GM10248 (cell line): ENCODE data around the gene CDH23.

Experiments
- CTCF ChIA-PET: fragments of 300-600 bp; sonication (Branson Sonifier 250); formaldehyde crosslinking; extraction: SDS; loops from one replicate; lab custom pipeline; 2021; ENCODE audit warnings: antibody characterized with exemption; lab: Yijun Ruan, JAX
- POLR2A ChIA-PET: fragments of 350-650 bp; sonication (Branson Sonifier 250); formaldehyde crosslinking; extraction: SDS; loops from one replicate; lab custom pipeline; 2020; ENCODE audit warnings: antibody characterized with exemption; lab: Yijun Ruan, JAX
- DNase-seq: peaks from one replicate; pipeline ENCODE4 v3.0.0; 2012; ENCODE audit errors: extremely low spot score
- CTCF ChIP-seq: IDR thresholded peaks from 2 replicates; pipeline ENCODE4 v1.5.1; 2012; ENCODE audit warnings: mild to moderate bottlenecking, low read depth; ENCODE audit errors: extremely low read depth, missing control alignments, control extremely low read depth

The CDH23 gene

GRCh38 chr10:71830726-71831125, 434.0 kb downstream of the CDH23 start:
- no peak for DNase-seq
- TF ChIP-seq CTCF: no peak
- ChIA-PET POLR2A (interaction anchor here (0.6 kb wide), 1 partner anchor 21 kb away, joined by 11 read pairs; no protein-coding TSS in a partner anchor), CTCF (interaction anchor here (1.2 to 11.2 kb wide), 4 partner anchors 12 to 67 kb away, joined by 3 to 90 read pairs (median 8); no protein-coding TSS in a partner anchor)

- POLR2A ChIA-PET: no interaction called here
- no peak for DNase-seq
- no peak for TF ChIP-seq CTCF
- CTCF ChIA-PET: interaction anchor here (1.3 to 11.2 kb wide), 3 partner anchors 11 to 66 kb away, joined by 4 to 90 read pairs (median 12); no protein-coding TSS in a partner anchor
These were observed 435.2 kb downstream of the CDH23 start for GRCh38 chr10:71831646-71832552.

- ChIA-PET POLR2A (no interaction called here), CTCF (interaction anchor here (1.0 to 11.2 kb wide), 3 partner anchors 10 to 65 kb away, joined by 3 to 90 read pairs (median 4); no protein-coding TSS in a partner anchor)
- TF ChIP-seq CTCF: no peak
- DNase-seq: peak; percentile 78
These were observed 436.2 kb downstream of the CDH23 start for GRCh38 chr10:71832967-71833366.

- ChIA-PET POLR2A (no interaction called here), CTCF (interaction anchor here (0.9 to 11.2 kb wide), 4 partner anchors 11 to 64 kb away, joined by 3 to 90 read pairs (median 4); no protein-coding TSS in a partner anchor)
- TF ChIP-seq CTCF: no peak
- no peak for DNase-seq
These were observed 437.0 kb downstream of the CDH23 start for GRCh38 chr10:71833451-71834342.

GRCh38 chr10:71834343-71834674, 437.6 kb downstream of the CDH23 start:
- ChIA-PET POLR2A (no interaction called here), CTCF (interaction anchor here (0.9 to 11.2 kb wide), 3 partner anchors 23 to 64 kb away, joined by 3 to 90 read pairs (median 4); no protein-coding TSS in a partner anchor)

More at GRCh38 chr10:71834343-71834674, 437.6 kb downstream of the CDH23 start:
- no peak for TF ChIP-seq CTCF
- DNase-seq: no peak
